Smooth muscle cell of trachea (primary cell): ENCODE measurements around the gene ZNF530. TPM values are rescaled to one million over a fixed set of nuclear protein-coding genes. Genes with fewer than 3 reads are reported as not detected.

Experiments
- total RNA-seq: library from RNA; depleted of rRNA; stranded (reverse); fragments of >200 nt; gene quantifications from 2 replicates; pipeline ENCODE4 v1.2.1, GENCODE V29; 2014

The ZNF530 gene
- 2.0 and 4.2 TPM in 2 replicates for total RNA-seq

GRCh38 chr19:57599761-57600383 is at the start of gene ZNF530:
TSS of gene ZNF530 (plus strand) at chr19:57599885. CDS start at chr19:57604346, 4,461 bp downstream.

GRCh38 chr19:57559404-57560025 is 40.2 kb upstream of the ZNF530 start, which contains the start of gene ZNF550:
TSS of gene ZNF550 (minus strand) at chr19:57559863. CDS start at chr19:57559682, 181 bp downstream.

GRCh38 chr19:57578487-57579205 is 21.0 kb upstream of the ZNF530 start, which contains the start of gene ZNF416:
TSS of gene ZNF416 (minus strand) at chr19:57578911. CDS start at chr19:57578704, 207 bp downstream.

GRCh38 chr19:57583521-57584416 is 15.9 kb upstream of the ZNF530 start, which contains the start of gene ZIK1:
TSS of gene ZIK1 (plus strand) at chr19:57584145. CDS start at chr19:57584357, 212 bp downstream.

GRCh38 chr19:57613941-57614743 is 14.5 kb downstream of the ZNF530 start, which contains the start of gene ZNF134:
TSS of gene ZNF134 (plus strand) at chr19:57614242. CDS start at chr19:57619469, 5,227 bp downstream.

GRCh38 chr19:57632987-57633831 is 33.5 kb downstream of the ZNF530 start, which contains the start of gene ZNF211:
TSS of gene ZNF211 (plus strand) at chr19:57633168. CDS start at chr19:57633347, 179 bp downstream.

Other genes with a start within 250 kb of the ZNF530 start
- 12.6 and 14.0 TPM in 2 replicates for gene ZNF304, start 248.6 kb upstream of the ZNF530 start, total RNA-seq
- gene TRAPPC2B, start 236.3 kb upstream of the ZNF530 start, total RNA-seq = 14.7 and 16.7 TPM in 2 replicates
- 5.1 and 7.0 TPM in 2 replicates for gene ZNF547, start 236.3 kb upstream of the ZNF530 start, total RNA-seq
- 25.6 and 28.8 TPM in 2 replicates for gene ZNF548, start 210.0 kb upstream of the ZNF530 start, total RNA-seq
- 14.1 and 16.0 TPM in 2 replicates for gene ZNF17, start 188.7 kb upstream of the ZNF530 start, total RNA-seq
- gene ZNF749, start 164.6 kb upstream of the ZNF530 start, total RNA-seq = 6.5 and 8.9 TPM in 2 replicates
- gene VN1R1, start 142.7 kb upstream of the ZNF530 start, total RNA-seq = 0.83 and 1.2 TPM in 2 replicates
- 20.0 and 28.7 TPM in 2 replicates for gene ZNF772, start 122.3 kb upstream of the ZNF530 start, total RNA-seq
- 13.7 and 19.1 TPM in 2 replicates for gene ZNF419, start 112.1 kb upstream of the ZNF530 start, total RNA-seq
- 26.2 and 40.7 TPM in 2 replicates for gene ZNF773, start 99.9 kb upstream of the ZNF530 start, total RNA-seq
- gene ZNF549, start 72.5 kb upstream of the ZNF530 start, total RNA-seq = 5.6 and 6.3 TPM in 2 replicates
- gene ZNF550, start 40.0 kb upstream of the ZNF530 start, total RNA-seq = 7.3 and 10.5 TPM in 2 replicates
- 6.8 and 6.9 TPM in 2 replicates for gene ZNF416, start 21.0 kb upstream of the ZNF530 start, total RNA-seq
- gene ZIK1, start 15.7 kb upstream of the ZNF530 start, total RNA-seq = 7.0 and 8.1 TPM in 2 replicates
- 21.5 and 28.4 TPM in 2 replicates for gene ZNF134, start 14.4 kb downstream of the ZNF530 start, total RNA-seq
- gene ZNF211, start 33.3 kb downstream of the ZNF530 start, total RNA-seq = 12.4 and 12.7 TPM in 2 replicates
- gene ZSCAN4, start 69.0 kb downstream of the ZNF530 start, total RNA-seq = not detected in 2 replicates
- gene ZNF551, start 82.1 kb downstream of the ZNF530 start, total RNA-seq = 6.0 and 8.9 TPM in 2 replicates
- 4.9 and 5.3 TPM in 2 replicates for gene ZNF154, start 109.3 kb downstream of the ZNF530 start, total RNA-seq
- 13.9 and 15.3 TPM in 2 replicates for gene ZNF671, start 127.7 kb downstream of the ZNF530 start, total RNA-seq
- 12.4 and 16.0 TPM in 2 replicates for gene ZNF776, start 146.9 kb downstream of the ZNF530 start, total RNA-seq
- gene ZNF586, start 169.8 kb downstream of the ZNF530 start, total RNA-seq = 17.5 and 20.1 TPM in 2 replicates
- 2.8 and 6.8 TPM in 2 replicates for gene ZNF552, start 215.0 kb downstream of the ZNF530 start, total RNA-seq
- 15.7 and 25.2 TPM in 2 replicates for gene ZNF587B, start 230.4 kb downstream of the ZNF530 start, total RNA-seq
- 22.3 and 35.3 TPM in 2 replicates for gene ZNF587, start 250.0 kb downstream of the ZNF530 start, total RNA-seq